DOHH2 (cell line): Measurements from ENCODE around the gene UPK3A.

Experiments used
- EZH2phosphoT487 ChIP-seq: fragments of 200-600 bp; sonication (generic); IDR thresholded peaks from 2 replicates; pipeline ENCODE4 v1.6.1; 2017; ENCODE audit warnings: borderline replicate concordance, mild to moderate bottlenecking, antibody characterized with exemption, low read length, moderate library complexity, mixed read lengths
- TF ChIP-seq, protein P1 (sequence below): fragments of 200-600 bp; sonication (generic); IDR thresholded peaks from one replicate; pipeline ENCODE4 v1.5.1; 2014; ENCODE audit warnings: antibody characterized with exemption, mild to moderate bottlenecking, low read depth, low read length; ENCODE audit not compliant: poor library complexity, severe bottlenecking

GRCh38 chr22:45286854-45287551, 2.3 kb downstream of the UPK3A start:
- TF ChIP-seq, protein P1, sequence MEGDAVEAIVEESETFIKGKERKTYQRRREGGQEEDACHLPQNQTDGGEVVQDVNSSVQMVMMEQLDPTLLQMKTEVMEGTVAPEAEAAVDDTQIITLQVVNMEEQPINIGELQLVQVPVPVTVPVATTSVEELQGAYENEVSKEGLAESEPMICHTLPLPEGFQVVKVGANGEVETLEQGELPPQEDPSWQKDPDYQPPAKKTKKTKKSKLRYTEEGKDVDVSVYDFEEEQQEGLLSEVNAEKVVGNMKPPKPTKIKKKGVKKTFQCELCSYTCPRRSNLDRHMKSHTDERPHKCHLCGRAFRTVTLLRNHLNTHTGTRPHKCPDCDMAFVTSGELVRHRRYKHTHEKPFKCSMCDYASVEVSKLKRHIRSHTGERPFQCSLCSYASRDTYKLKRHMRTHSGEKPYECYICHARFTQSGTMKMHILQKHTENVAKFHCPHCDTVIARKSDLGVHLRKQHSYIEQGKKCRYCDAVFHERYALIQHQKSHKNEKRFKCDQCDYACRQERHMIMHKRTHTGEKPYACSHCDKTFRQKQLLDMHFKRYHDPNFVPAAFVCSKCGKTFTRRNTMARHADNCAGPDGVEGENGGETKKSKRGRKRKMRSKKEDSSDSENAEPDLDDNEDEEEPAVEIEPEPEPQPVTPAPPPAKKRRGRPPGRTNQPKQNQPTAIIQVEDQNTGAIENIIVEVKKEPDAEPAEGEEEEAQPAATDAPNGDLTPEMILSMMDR, result no peak
- TF ChIP-seq EZH2phosphoT487, result no peak
